Activated CD8-positive, alpha-beta memory T cell treated with anti-CD3 and anti-CD28 coated beads, Interleukin-2, amount 50 U/mL, for 24 hours (primary cell): ENCODE results near the gene DNAH9.

Experiments used
- DNase-seq: peaks from one replicate; pipeline ENCODE4 v3.0.0-alpha.2; 2020; ENCODE audit errors: extremely low read depth

The DNAH9 gene

DNA sequence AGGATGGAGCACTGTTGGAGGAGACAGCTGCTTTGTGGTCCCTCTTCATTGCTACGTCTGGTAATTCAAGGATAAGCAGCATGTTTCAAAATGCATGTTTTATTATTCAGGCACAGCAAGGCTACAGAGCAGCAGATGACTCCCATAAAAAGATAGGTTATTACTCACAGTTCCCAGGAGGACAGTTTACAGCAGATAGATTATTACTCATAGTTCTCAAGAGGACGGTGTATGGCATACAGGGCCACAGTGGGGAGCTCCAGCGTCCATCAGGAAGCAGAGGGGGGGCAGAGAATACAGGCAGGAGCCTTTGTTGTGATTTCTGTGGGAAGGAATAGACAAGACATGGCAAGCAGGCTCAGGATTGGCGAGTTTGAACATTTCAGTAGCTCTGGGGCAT lies 72.9 kb downstream of the DNAH9 start:
- no peak for DNase-seq

DNA sequence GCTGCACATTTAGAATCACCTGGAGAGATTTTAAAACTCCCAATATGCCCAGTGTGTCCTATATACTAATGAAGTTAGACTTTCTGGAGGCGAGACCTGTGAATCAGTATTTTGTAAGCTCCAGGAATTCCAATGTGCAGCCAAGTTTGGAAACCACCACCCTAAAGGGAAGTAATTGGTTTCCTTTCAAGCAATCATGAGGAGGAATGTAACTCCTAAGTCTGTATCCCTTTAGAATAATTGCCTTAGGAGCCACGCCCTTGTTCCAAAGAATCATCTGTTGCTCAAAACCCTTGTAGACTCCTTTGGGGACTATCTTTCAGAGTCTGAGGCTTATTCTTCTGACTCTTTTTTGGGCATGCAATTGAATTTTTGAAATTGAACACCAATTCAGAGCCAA lies 84.4 kb downstream of the DNAH9 start:
- no peak for DNase-seq

DNA sequence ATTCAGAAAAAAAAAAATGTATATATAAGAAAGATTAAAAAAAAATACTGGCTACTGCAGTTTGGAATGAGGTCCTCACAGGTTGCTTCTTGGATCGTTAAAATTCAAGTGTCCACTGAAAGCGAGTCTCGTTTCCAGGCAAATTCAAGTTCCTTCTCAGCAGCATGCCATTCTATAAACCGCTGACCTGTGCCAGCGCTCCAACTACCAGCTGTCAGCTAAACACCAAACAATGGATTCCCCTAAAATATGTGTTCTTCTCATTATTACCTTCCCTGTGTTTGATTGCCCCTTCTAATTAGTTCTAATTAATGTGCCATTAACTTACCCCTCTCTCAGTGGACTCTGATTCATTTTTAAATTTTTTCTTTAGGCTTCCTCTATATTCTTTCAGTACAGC lies 92.4 kb downstream of the DNAH9 start:
- no peak for DNase-seq

DNA sequence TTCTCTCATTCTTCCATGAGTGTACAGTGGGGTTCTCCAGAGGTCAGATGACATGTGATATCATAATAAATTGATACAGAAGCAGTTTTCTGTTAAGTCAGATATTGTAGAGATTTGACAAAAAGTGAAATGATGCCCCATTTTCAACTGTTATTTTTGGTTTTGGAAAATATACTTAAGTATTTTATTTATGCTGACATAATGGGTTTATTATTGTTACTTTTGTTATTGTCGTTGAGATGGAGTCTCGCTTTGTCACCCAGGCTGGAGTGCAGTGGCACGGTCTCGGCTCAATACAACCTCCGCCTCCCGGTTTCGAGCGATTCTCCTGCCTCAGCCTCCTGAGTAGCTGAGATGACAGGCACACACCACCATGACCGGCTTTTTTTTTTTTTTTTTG lies 94.4 kb downstream of the DNAH9 start:
- DNase-seq: no peak

DNA sequence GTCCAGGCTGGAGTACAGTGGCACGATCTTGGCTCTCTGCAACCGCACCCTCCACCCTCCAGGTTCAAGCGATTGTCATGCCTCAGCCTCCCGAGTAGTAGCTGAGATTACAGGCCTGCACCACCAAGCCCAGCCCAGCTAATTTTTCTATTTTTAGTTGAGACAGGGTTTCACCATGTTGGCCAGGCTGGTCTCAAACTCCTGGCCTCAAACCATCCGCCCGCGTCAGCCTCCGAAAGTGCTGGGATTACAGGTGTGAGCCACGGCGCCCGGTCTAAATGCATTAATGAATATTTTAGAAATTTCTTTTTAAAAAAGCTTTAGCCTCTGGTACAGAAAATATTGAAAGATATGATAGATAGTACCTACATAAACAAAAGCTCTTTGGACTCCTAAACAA lies 95.0 kb downstream of the DNAH9 start:
- no peak for DNase-seq

DNA sequence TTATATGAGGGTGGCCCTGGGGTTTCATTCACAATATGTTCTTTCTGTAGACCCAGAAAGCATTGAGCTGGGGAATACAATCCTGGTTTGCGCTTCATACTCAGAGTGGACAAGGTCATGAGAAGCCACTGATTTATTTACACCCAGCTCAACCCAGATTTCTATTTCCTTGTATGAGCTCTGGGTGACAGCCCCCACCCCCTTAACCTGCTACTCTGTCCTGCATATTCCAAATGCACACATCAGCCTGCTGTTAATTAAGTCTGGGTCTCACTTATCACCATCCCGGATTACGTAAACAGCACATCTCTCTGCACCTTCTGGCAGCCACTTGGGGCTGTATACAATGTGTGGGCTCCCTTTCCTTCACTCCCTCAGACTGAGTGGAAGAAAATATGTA lies 102.4 kb downstream of the DNAH9 start:
- no peak for DNase-seq

DNA sequence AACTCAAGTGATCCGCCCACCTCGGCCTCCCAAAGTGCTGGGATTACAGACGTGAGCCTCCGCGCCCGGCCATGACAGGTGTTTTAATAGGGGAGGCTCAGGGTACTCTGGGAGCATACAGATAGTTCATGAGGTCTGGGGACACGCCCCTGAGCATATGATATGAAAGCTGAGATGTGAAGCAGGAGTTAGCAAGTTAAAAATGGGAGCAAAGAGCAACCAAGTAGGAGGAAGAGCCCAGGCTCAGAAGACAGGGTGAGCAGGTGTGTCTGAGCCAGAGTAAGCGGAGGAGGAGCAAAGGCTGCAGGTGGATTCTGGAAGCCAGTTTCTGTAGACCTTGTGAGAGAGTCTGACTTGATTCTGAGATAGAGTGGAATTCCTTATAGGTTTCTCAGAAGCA lies 103.6 kb downstream of the DNAH9 start:
- DNase-seq: no peak

DNA sequence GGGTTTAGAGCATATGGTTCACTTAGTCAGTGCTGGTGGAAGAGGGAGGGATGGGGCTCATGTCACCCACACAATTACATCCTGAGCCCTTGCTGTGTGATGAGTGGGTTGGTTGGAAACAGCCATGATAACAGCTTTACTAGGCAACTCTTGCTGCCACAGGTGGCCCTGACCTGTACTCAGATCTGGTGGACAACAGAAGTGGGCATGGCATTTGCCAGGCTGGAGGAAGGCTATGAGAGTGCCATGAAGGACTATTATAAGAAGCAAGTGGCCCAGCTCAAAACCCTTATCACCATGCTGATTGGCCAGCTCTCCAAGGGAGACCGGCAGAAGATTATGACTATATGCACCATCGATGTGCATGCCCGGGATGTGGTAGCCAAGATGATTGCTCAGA lies 105.8 kb downstream of the DNAH9 start:
- no peak for DNase-seq

DNA sequence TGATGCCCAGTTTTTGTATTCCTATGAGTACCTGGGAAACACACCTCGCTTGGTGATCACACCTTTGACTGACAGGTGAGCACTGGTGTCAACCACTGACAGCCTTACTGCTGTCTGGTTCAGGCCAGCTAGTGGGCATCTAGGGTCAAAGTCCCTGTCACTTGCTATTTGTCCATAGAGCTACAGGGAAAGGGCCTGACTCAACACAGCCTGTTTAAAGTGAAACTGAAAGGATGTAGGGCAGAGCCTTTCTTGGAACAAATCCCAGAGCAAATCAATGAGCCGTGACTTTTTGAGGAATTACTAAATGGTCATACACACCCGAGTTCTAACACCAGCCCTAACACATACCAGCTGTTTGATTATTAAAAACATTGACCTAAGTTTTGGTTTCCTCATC lies 106.8 kb downstream of the DNAH9 start:
- no peak for DNase-seq

DNA sequence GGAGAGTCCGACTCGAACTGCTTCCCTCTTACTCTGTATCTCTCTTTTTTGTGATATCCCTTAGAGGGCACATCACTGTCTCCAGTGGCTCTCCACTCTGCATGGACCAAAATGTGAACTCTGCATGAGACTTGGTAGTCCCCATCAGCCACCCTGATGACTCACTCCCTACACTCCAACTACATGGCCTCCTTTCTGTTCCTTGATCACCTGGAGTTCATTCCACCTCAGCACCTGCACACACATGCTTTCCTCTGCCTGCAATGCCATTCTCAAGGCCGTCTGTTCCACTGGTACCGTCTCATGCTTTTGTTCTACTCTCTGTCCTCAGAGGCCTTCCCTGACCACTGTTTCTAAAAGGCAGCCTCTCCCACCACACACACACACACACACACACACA lies 109.3 kb downstream of the DNAH9 start:
- DNase-seq: no peak

DNA sequence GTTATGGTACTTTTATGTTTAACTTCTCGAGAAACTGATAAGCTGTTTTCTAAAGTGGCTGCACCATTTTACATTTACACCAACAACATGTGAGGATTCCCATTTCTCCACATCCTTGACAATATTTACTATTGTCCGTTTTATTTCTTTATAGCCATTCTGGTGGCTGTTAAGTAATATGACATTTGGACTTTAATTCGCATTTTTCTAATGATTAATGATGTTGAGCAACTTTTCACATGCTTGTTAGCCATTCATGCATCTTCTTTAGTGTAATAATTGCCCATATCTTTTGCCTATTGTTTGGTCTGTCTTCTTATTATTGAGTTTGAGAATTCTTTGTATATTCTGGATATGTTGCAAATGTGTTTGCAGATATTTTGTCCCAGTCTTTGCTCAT lies 114.2 kb downstream of the DNAH9 start:
- DNase-seq: no peak

DNA sequence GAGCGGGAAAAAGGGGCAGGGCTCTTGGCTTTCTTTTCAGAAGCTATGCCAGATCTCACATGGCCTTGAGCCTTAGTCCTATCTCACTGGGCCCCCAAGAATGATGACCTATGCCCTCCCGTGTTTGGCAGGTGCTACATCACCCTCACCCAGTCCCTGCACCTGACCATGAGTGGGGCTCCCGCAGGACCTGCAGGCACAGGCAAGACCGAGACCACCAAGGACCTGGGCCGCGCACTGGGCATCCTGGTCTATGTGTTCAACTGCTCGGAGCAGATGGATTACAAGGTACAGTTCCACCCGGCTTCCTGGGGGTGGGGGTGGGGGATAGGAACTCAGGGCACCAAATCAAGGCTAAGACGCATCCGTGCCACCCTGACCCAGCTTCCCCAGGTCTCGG lies 120.9 kb downstream of the DNAH9 start:
- DNase-seq: no peak

DNA sequence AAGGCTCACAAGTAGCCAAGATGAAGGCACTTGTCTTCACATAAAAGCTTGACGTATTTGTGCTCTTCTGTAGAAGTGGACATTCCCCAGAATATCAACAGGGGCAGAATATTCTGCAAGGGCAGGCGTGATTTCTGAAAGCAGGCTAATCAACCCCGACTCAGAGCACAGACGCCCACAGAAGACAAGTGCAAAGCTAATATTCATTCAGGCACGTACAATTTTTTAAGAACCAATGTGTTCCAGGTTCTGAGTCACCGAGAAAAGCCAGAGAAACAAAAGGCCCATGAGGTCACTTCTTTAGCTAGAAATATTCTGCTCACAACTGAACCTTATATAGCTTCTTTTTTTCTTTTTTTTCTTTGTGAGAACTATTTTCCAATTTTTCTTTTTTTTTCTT lies 121.6 kb downstream of the DNAH9 start:
- DNase-seq: no peak

DNA sequence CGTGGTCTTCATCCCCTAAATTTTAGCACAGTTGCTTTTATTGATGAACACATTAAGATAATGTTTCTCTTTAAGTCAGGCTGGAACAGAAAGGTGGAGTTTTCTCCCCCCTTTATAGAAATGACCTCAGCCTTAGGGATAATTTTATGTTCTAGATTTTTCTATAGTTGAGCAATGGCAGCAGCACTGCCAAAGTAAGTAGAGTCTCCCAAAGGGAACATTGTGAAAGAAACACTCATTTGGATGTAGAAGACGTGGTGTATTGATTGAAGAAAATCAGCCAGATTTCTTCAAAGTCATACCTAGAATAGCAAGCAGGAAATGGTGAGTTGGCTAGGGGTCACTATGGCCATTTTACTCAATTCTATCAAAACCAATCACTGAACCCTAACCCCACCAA lies 122.5 kb downstream of the DNAH9 start:
- DNase-seq: no peak

DNA sequence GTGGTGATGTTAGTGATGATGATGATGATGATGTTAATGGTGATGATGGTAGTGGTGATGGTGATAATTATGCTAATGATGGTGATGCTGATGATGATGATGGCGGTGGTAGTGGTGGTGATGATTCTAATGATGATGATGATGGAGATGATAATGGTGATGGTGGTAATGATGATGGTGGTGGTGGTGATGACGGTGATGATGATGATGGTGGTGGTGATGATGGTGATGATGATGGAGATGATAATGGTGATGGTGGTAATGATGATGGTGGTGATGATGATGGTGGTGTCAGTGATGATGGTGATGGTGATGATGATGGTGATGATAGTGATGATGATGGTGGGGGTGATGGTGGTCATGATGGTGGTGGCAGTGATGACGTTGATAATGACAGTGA lies 132.5 kb downstream of the DNAH9 start:
- no peak for DNase-seq

DNA sequence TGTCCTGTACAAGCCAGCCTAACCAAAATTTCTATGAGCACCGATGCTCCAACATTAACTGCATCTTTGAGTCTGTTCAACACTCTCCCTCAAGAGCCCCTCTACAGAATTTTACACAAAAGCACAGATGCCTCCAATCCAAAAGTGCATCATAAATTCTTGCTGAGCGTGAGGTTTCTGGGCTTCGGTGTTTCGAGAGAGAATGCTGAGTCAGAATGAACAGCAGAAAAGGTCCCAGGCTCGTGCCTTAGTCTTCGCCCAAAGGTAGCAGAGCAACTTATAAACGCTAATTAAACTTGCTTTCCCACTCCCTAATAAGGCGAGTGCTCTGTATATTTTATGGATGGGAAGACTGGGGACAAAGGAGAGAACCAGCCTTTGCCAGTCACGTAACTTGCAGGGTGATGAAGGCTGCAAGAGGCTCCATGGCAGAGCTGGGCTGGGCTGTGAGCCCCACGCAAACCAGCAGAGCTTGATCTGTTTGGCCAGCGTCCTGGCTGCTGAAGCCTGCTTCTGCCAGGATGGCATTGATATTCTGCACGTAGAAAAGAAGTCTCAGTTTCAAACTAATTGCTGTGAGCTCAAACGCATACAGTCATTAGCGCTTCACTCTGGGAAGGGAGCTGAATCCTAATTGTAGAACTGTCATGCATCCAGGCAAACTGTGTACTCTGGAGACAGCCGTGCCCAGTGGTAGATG lies 138.5 kb downstream of the DNAH9 start:
- DNase-seq: no peak

DNA sequence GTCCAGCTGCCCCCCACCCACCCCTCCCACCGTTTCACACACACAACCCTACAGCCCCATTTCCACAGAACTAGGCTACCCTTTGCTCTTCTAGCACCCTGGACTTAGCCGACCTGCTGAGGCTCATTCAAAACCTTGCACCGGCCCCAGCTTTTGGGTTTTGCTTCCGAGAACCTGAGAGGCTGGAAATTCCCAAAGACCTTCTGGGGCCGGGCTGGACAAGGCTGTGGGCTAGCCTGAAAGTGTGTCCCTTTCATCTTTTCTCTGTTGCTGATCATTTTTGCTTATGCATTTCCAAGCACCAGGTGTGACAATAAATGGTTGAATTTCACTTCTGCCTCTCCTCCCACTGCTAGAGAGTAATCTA lies 139.0 kb downstream of the DNAH9 start:
- no peak for DNase-seq

DNA sequence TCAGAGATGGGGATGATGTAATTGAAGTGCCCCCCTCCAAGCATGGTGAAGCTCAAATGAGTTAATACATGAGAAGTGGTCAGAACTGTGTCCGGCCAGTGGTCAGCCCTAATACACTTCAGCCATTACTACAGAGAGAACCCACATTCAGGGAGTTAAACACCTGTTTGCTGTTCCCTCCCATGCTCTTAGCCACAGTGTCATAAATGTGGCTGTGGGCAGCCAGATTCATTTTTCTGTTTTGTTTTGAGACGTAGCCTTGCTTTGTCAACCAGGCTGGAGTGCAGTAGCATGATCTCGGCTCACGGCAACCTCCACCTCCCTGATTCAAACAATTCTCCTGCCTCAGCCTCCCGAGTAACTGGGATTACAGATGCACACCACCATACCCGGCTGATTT lies 139.9 kb downstream of the DNAH9 start:
- no peak for DNase-seq

DNA sequence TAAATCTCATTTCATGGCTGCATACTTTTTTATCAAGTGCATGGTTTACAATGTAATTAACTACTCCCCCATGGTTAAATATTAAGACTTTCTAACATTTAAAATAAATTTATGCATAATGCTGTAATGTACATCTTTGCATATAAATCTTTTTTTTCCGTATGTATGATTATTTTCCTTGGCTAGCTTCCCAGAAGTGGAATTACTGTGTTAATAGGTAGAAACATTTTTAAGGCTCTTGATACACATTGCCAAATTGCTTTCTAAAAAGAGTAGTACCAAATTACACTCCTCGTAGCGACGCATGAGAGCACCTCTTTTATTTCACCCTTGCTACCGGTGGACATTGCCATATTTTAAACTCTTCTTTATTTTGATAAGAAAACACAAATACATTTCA lies 141.1 kb downstream of the DNAH9 start:
- DNase-seq: no peak

DNA sequence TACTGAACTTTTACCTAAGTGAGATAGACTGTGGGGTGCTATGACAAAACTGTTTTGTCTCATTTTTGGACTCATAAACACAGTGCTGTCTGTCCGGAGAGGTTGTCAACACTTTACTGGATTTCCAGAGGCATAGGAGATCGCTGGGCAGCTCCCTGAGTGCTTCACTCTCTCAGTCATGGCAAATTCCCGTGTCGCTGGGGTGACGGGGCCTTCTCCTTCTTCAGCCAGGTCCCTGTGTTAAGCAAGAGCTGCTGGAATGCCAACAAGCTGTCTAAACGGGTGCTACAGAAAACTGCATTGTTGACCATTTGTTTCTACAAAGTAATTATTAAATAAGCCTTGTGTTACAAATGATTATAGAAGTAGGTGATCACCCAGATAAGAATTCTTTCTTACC lies 141.6 kb downstream of the DNAH9 start:
- DNase-seq: no peak

DNA sequence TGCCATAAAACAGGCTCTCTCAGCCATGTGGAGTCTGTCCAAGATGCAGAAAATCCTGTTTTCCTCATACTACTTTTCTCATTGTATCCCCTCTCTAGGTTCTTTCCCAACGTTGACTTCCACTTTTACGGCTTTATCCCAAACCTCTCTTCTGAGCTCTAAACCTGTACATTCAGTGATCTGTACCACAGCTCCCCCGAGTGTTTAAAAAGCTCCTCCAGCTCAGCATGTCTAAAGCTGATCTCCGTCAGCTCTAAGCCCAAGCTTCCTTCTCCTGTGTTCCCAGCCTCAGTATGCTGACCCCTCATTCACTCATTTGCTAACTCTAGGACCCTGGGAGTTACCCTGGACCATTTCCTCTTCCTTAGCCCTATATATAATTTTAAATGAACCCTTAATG lies 144.6 kb downstream of the DNAH9 start:
- DNase-seq: no peak

DNA sequence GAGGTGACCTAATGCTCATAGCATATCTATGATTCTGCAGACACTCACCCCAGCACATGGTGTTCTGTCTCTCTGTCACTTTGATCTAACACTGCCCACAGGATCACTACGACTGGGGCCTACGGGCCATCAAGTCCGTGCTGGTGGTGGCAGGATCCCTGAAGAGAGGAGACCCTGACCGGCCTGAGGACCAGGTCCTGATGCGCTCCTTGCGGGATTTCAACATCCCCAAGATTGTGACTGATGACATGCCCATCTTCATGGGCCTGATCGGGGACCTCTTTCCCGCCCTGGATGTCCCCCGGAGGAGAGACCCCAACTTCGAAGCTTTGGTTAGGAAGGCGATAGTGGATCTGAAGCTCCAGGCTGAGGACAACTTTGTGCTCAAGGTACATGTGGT lies 146.4 kb downstream of the DNAH9 start:
- no peak for DNase-seq

DNA sequence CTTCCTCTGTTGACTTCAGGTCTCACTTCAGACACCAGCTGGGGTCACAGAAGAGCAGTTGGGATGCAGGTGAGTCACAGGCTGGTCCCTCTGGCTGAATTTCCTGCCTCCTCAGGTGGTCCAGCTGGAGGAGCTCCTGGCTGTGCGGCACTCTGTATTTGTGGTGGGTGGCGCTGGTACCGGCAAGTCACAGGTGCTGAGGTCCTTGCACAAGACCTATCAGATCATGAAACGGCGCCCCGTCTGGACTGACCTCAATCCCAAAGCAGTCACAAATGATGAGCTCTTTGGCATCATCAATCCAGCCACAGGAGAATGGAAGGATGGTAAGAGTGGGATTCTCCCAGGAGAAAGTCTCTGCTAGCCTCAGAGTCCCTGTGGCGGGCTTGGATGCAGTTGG lies 149.2 kb downstream of the DNAH9 start:
- no peak for DNase-seq

DNA sequence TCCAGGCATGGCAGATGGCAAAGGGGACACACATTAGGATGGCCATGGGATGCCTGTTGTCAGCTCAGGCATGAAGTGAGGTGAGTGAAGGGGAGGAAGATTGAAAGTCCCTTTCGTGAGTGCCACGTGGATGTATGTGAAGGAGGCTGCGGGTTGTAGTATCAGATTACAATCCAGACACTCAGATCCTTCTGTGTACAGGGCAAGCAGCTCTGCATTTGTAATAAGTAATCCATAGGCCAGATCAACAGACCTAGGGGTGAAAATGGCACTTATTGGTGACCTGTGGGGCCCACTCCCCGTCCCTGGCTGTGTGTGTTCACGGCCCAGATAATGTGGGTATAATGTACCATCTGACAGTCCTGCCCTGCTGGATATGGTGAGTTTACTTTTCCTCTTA lies 159.5 kb downstream of the DNAH9 start:
- DNase-seq: no peak

DNA sequence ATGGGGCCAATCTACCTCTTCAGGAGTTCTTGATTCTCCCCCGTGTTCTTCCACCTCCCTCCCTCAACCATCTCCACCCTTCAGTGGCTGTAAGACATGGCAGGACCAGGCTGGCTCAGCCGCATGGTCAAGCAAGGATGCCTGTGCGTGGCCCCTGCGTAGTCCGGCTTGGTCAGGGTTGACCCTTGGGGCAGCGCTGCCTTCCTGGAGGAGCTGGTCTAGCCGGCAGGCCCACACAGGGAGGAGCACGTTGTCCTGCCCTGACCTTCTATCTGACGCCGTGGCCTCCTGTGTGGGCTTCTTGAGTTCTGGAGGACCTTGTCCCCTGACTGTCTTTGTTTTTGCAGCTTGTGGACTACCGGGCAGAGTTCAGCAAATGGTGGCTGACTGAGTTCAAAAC lies 169.8 kb downstream of the DNAH9 start:
- no peak for DNase-seq
